ENCODE measurements around the gene STX8. TPM values are rescaled to one million over a fixed set of nuclear protein-coding genes. Genes with fewer than 3 reads are reported as not detected.
"Not testable (repeated sequence)": the region's sequence is repeated elsewhere in the genome, so short reads cannot be mapped to it uniquely, and the experiment has no call there.

Gene STX8
- 19.7 TPM for total RNA-seq

DNA sequence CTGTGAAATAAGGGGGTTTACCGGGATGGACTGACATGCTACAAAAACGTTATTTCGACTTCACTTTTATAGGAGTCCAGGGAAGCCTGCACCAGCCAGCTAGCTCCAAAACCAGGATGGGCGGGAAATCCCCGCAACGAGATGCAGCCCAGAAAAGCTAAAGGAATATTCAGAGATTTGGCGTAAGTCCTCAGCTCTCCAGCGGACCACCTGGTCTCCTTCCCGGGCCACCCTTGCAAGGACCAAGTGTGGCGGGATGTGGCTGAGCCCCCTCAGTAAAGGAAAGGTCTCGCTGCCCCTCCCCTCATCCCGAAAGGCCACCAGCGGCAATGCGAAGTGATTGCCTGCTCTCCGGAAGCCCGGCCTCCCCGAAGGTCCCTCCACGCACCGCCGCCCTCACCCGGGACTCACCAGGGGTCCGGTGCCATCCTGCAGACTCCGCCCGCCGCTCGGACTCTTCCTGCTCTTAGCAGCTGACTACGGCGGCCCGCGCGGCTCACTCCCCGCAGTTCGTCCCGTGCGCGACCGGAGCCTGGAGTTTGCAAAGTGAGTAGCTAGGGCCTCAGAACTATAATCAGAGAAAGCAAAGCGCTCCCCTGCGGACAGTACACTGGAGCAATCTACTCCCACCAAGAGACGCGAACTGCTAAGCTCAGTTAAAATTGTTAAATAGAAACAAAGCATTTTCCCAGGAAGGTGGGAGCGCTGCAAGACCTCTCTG lies at the start of gene STX8:
TSS of gene STX8 (minus strand) at position 440 of the 721 bp plus-strand sequence. CDS start at position 428, 12 bp downstream.
- peak; percentile 22 to 74 (median 71) for DNase-seq (ENCODE audit: low read depth in 2 of 3, low spot score in 2 of 3)

GRCh38 chr17:9622961-9623360 lies 47.3 kb upstream of the STX8 start:
- DNase-seq (ENCODE audit: low read depth in 2 of 3, low spot score in 2 of 3): no peak

- DNase-seq (ENCODE audit: low read depth in 2 of 3, low spot score in 2 of 3): no peak
Measured at GRCh38 chr17:9615486-9615885, 39.9 kb upstream of the STX8 start.

GRCh38 chr17:9612006-9612405 lies 36.4 kb upstream of the STX8 start:
- DNase-seq (ENCODE audit: low read depth in 2 of 3, low spot score in 2 of 3): no peak

DNA sequence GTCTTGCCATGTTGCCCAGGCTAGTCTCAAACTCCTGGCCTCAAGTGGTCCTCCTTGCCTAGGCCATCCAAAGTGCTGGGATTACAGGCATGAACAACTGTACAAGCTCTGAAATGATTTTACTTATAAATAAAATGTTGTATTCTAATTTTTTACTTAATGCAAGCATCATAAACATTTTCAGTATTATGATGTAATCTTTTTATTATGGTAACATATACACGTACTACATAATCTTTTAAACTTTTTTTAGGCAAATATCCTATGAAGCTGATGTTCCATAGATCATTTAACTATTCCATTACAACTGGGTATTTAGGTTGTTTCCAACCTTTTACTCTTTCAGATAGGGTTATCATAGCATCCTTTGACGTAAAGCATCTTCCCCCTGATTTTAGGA lies 35.9 kb upstream of the STX8 start:
- no peak for DNase-seq (ENCODE audit: low read depth in 2 of 3, low spot score in 2 of 3)

- DNase-seq (ENCODE audit: low read depth in 2 of 3, low spot score in 2 of 3): not testable (repeated sequence)
Measured at GRCh38 chr17:9607058-9607457, 31.4 kb upstream of the STX8 start.

DNA sequence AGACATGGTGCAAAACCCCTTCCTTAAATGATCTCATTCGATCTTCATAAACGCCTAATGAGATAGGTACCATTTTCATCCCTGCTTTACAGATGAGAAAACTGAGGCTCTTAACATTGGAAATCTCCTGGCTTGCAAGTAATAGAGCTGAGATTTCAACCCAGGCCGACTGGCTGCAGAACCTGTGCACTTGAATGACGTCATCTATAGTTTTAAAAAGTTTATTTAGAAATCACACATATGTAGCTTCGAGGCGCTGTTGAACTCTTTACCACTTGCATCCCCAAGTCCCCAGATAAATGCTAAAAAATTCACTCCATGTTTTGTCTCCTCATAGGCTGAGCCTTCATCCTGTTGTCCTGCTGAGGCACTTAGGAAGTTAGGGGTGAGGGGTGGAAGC lies 30.8 kb upstream of the STX8 start:
- DNase-seq (ENCODE audit: low read depth in 2 of 3, low spot score in 2 of 3): no peak

DNA sequence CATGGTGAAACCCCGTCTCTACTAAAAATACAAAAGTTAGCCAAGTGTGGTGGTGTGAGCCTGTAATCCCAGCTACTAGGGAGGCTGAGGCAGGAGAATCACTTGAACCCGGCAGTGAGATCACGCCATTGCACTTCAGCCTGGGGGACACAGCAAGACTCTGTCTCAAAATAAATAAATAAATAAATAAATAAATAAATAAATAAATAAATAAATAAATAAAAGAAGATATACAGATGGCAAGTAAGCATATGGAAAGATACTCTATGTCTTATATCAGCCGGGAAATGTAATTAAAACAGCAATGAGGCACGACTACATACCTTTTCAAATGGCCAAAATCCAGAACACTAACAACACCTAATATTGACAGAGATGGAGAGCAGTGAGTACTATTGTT lies 29.0 kb upstream of the STX8 start:
- DNase-seq (ENCODE audit: low read depth in 2 of 3, low spot score in 2 of 3): not testable (repeated sequence)

DNA sequence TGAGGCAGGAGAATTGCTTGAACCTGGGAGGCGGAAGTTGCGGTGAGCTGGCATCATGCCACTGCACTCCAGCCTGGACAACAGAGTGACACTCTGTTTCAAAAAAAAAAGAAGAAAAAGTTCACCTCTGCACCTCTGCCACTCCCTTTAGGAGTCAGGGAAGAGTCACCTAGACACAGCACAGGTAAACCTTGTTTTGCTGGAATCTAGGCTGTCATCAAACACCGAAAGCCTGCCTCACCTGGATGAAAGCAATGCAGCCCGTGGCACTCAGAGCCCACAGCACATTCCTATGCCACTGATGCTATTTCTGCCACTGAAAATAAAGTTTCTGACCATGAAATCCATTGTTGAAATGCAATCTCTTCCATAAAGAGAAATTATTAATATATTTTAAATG lies 23.0 kb upstream of the STX8 start:
- no peak for DNase-seq (ENCODE audit: low read depth in 2 of 3, low spot score in 2 of 3)

DNA sequence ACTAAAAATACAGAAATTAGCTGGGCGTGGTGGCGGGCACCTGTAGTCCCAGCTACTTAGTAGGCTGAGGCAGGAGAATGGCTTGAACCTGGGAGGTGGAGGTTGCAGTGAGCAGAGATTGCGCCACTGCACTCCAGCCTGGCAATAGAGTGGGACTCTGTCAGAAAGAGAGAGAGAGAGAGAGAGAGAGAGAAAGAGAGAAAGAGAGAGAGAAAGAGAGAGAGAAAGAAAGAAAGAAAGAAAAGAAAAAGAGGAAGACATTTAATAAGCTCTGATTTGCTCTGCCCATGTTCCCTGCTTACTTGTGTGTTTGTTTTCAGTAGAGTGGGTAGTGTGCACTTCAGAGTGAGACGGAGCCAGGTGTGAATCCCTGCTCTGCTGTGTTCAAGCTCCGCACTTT lies 22.0 kb upstream of the STX8 start:
- not testable (repeated sequence) for DNase-seq (ENCODE audit: low read depth in 2 of 3, low spot score in 2 of 3)

DNA sequence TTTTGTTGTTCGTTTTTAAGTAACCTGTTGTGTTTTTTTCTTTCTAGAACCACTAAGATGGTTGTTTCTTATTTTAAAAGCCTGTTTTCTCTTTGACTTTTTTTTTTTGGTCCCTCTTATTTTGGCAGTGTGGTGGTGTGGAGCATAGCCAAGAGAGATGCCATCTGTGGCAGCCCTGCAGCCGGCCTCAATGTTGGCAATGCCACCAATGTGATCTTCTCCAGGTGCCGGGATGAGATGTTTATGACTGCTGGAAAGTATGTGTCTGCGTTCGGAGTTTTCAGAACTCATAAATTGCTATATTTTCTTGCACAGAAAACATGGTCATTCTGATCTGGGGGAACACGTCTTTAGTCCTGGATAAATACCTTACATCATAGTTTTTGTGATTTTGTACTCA lies 18.4 kb upstream of the STX8 start:
- DNase-seq (ENCODE audit: low read depth in 2 of 3, low spot score in 2 of 3): no peak

DNA sequence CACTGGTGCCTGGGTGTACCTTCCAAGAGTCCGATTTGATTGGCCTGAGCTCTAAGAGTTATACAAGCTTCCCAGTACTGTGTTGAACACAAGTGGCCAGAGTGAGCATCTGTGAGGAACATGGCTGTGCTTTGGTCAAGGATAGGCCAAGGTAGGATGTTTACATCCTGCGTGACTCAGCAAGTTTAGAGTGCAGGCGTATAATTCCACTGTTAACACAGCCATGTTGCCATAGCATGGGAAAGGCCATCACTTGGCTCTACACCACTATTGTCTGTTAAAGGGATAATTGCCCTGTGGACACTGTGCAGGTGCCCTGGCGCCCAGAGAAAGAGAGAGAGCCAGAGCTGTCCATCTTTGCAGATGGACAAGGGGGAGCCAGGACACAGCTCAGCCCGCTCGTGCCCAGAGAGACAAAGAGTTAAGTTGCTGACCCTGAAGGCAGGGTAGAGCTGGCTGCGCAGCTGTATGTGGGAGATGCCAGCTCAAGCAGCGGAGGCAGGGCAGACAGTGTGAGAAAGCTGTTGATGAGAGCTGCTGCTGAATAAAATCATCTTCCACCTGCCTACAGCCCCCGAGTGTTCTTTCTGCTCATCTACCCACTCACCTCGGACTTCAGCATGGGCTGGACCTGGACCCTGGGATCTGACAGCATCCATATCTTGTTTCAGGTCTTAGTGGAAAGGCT lies 12.5 kb upstream of the STX8 start:
- no peak for DNase-seq (ENCODE audit: low read depth in 2 of 3, low spot score in 2 of 3)

- no peak for DNase-seq (ENCODE audit: low read depth in 2 of 3, low spot score in 2 of 3)
Measured at GRCh38 chr17:9577373-9577709, 1.7 kb upstream of the STX8 start.

DNA sequence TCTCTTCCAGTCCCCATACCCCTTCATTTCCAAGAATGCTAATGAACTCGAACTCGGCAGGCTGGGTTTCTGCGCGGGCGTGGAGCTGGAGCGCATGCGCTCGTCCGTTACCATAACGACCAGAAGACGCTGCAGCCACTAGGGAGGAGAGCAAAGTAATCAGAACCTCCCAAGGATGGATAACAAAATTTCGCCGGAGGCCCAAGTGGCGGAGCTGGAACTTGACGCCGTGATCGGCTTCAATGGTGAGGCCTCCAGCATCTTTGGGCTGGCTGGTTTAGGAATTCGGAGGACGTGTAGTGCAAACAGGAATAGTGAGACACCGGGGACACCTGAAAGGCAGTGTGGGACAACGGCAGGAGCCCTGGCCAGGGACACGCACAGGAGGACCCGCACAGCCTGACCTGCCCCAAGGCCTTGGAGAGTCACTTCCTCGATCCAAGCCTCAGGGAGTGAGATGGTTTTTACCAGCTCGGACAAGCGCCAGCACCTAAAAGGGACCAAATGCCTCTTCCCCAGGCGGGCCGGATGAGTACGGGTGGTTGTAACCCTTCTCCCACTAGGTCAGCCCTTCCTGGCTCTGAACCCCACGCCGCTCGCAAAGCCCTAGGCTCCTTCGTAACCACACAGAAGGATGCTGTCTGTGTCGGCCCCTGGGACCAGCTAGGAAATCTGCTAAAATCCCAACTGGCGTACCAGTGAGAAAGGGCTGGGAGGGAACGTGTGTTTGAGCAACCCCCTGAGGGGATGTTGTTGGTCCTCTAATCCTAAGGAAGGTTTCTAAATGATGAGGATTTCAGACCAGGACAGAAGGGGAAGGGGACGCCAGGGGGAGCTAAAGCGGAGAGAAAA lies 1.1 kb upstream of the STX8 start, which contains the start of gene CFAP52:
TSS of gene CFAP52 (plus strand) at position 122 of the 852 bp plus-strand sequence. CDS start at position 176, 54 bp downstream.
- peak; percentile 55 to 77 (median 67) for DNase-seq (ENCODE audit: low read depth in 2 of 3, low spot score in 2 of 3)

DNA sequence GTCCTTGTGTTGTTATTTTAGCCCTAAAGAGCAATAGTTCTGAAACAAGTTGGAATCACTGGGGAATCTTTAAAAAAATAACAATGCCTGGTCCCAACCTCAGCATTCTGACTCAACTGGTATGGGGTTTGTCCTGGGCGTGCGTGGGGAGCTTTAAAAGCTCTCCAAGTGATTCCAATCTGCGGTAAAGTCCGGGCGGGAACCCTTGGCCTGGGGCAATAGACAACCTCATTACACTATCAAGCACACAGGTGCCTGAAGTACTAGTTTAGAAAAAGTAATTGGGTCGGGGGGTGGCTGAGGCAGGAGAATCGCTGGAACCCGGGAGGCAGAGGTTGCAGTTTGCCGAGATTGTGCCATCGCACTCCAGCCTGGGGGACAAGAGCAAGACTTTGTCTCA lies 4.4 kb downstream of the STX8 start:
- DNase-seq (ENCODE audit: low read depth in 2 of 3, low spot score in 2 of 3): no peak

DNA sequence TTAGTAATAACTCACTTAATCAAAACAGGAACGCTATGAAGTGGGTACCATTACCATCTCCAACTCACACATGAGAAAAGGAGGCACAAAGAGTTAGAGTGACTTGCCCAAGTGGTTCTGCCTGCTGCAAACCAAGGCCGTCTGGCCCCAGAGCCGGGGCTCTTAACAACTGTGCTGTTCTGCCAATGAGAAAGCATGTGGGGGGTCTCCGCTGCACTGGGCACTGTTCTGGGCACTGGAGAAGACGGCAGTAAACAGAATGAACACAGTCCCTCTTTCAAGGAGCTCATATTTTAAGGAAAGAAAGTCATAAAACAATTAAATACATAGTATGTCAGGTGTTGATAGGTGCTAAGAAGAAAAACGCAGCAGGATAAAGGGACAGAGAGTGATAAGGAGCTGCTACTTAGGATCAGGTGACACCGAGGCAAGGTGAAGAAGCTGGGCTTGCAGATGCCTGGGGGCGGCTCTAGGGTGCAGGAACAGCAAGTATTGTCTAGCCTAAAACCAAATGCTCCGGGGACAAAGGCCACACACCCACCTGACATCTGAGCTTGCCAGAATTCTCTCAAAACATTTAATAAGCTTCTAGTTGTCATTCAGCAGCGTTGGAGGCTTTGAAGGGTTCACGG lies 6.5 kb downstream of the STX8 start:
- DNase-seq (ENCODE audit: low read depth in 2 of 3, low spot score in 2 of 3): no peak

DNA sequence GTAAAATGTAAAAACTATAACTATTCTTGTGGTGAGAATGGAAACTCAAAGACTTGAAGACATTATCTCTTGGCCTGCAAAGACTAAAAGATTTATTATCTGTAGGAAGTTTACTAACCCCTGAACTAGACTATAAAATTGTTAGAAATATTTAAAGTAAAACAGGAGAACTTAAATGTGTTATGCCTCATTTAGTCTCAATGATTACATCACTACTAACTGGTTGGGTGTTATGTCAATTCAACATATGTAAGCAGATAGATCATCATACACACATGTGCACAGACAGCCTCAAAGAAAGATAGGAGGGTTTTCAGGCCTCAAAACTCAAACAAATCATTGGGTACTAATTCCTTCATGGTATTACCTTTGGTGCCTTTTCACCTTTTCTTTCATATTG lies 7.6 kb downstream of the STX8 start:
- no peak for DNase-seq (ENCODE audit: low read depth in 2 of 3, low spot score in 2 of 3)

- DNase-seq (ENCODE audit: low read depth in 2 of 3, low spot score in 2 of 3): not testable (repeated sequence)
Measured at GRCh38 chr17:9566739-9567138, 8.9 kb downstream of the STX8 start.

DNA sequence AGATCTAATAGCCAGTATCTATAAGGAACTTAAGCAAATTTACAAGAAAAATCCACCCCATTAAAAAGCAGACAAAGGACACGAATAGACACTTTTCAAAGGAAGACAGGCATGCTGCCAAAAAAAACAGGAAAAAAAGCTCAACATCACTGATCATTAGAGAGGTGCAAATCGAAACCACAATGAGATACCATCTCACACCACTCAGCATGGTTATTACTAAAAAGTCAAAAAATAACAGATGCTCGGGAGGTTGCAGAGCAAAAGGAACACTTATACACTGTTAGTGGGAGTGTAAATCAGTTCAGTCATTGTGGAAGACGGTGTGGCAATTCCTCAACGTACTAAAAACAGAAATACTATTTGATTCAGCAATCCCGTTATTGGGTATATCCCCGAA lies 9.6 kb downstream of the STX8 start:
- DNase-seq (ENCODE audit: low read depth in 2 of 3, low spot score in 2 of 3): peak in 1 of 3 donors; percentile 31

DNA sequence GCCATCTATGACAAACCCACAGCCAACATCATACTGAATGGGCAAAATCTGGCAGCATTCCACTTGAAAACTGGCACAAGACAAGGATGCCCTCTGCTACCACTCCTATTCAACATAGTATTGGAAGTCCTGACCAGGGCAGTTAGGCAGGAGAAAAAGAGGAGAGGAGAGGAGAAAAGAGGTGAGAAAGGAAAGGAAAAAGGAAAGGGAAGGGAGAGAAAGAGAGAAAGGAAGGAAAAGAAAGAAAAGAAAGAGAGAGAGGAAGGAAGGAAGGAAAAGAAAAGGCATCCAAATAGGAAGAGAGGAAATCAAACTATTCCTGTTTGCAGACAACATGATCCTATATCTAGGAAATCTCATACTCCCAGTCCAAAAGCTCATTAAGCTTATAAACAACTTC lies 11.5 kb downstream of the STX8 start:
- DNase-seq (ENCODE audit: low read depth in 2 of 3, low spot score in 2 of 3): no peak

DNA sequence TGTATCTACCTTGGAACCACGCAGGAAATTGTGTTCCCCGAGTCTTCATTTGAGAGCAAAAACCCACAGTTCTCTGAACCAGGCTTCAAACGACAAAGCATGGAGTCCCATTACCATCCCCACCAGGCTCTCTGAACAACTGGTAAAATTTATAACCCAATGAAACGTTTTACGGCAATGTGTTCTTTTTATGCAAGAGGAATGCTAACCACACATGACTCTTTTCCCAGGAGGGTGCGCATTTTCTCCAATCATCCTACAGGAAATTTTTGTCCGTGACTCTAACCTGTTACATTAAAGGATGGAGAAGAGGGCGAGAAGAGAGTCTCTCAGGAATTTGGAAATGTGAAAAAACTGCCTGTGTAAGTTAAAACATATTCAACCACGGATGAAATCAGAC lies 17.8 kb downstream of the STX8 start:
- no peak for DNase-seq (ENCODE audit: low read depth in 2 of 3, low spot score in 2 of 3)
